Activated naive CD8-positive, alpha-beta T cell (primary cell): ENCODE results near the gene CD48.

Experiments used
- H3K27ac Mint-ChIP-seq: one replicate; pipeline ENCODE4 v1.8.0; 2021; ENCODE audit warnings: mixed read lengths
- H3K27me3 Mint-ChIP-seq: one replicate; pipeline ENCODE4 v1.8.0; 2021; ENCODE audit warnings: mixed read lengths
- H3K36me3 Mint-ChIP-seq: one replicate; pipeline ENCODE4 v1.8.0; 2021; ENCODE audit warnings: mixed read lengths
- H3K4me1 Mint-ChIP-seq: one replicate; pipeline ENCODE4 v1.8.0; 2021; ENCODE audit warnings: low read depth, mixed read lengths
- H3K4me3 Mint-ChIP-seq: one replicate; pipeline ENCODE4 v1.8.0; 2021; ENCODE audit warnings: mild to moderate bottlenecking, mixed read lengths
- H3K9me3 Mint-ChIP-seq: one replicate; pipeline ENCODE4 v1.8.0; 2021; ENCODE audit warnings: low read depth, mixed read lengths

The CD48 gene

GRCh38 chr1:160647329-160647720 is 64.3 kb downstream of the CD48 start:
- no peaks in the 10 kb centered on the region for H3K9me3 Mint-ChIP-seq

GRCh38 chr1:160646711-160647328 is 64.8 kb downstream of the CD48 start, which contains the start of gene SLAMF1:
SLAMF1 (minus strand) TSS chr1:160647044; CDS start chr1:160646945, 99 bp downstream.
- Mint-ChIP-seq H3K4me1 (peaks cover 80% of the 10 kb centered on the region), H3K4me3 (peak within 1 kb of the TSS; percentile 97), H3K27ac (peak within 1 kb of the TSS; percentile 93), H3K36me3 (peaks cover 34% of the 10 kb centered on the region), H3K9me3 (no peaks in the 10 kb centered on the region), H3K27me3 (no peaks in the 10 kb centered on the region)

More at GRCh38 chr1:160647329-160647720, 64.3 kb downstream of the CD48 start:
- Mint-ChIP-seq H3K36me3 (peaks cover 32% of the 10 kb centered on the region), H3K27me3 (no peaks in the 10 kb centered on the region), H3K4me1 (peaks cover 80% of the 10 kb centered on the region), H3K27ac (peak overlapping the region; percentile 93), H3K4me3 (peak overlapping the region; percentile 97)

- no peaks in the 10 kb centered on the region for H3K27me3 Mint-ChIP-seq
- H3K27ac Mint-ChIP-seq: peak overlapping the region; percentile 93
- peaks cover 34% of the 10 kb centered on the region for H3K36me3 Mint-ChIP-seq
Observed at GRCh38 chr1:160646180-160646579, 65.4 kb downstream of the CD48 start.

GRCh38 chr1:160645386-160646130 is 66.1 kb downstream of the CD48 start:
- Mint-ChIP-seq H3K4me1 (peaks cover 80% of the 10 kb centered on the region), H3K27ac (peak overlapping the region; percentile 93), H3K27me3 (no peaks in the 10 kb centered on the region), H3K4me3 (peak overlapping the region; percentile 97), H3K36me3 (peaks cover 31% of the 10 kb centered on the region), H3K9me3 (no peaks in the 10 kb centered on the region)

More at GRCh38 chr1:160646180-160646579, 65.4 kb downstream of the CD48 start:
- peaks cover 80% of the 10 kb centered on the region for H3K4me1 Mint-ChIP-seq
- H3K9me3 Mint-ChIP-seq: no peaks in the 10 kb centered on the region
- H3K4me3 Mint-ChIP-seq: peak overlapping the region; percentile 97

GRCh38 chr1:160644399-160644798 is 67.2 kb downstream of the CD48 start:
- Mint-ChIP-seq H3K27me3 (no peaks in the 10 kb centered on the region), H3K36me3 (peaks cover 34% of the 10 kb centered on the region), H3K9me3 (no peaks in the 10 kb centered on the region), H3K4me3 (peak overlapping the region; percentile 97), H3K27ac (peak overlapping the region; percentile 93), H3K4me1 (peaks cover 81% of the 10 kb centered on the region)

GRCh38 chr1:160643138-160643537 is 68.5 kb downstream of the CD48 start:
- Mint-ChIP-seq H3K9me3 (no peaks in the 10 kb centered on the region), H3K27ac (peak overlapping the region; percentile 93), H3K4me3 (peak overlapping the region; percentile 97), H3K36me3 (peaks cover 34% of the 10 kb centered on the region), H3K4me1 (peaks cover 83% of the 10 kb centered on the region), H3K27me3 (no peaks in the 10 kb centered on the region)

GRCh38 chr1:160642281-160642644 is 69.4 kb downstream of the CD48 start:
- H3K27me3 Mint-ChIP-seq: no peaks in the 10 kb centered on the region
- H3K36me3 Mint-ChIP-seq: peaks cover 34% of the 10 kb centered on the region
- peak overlapping the region; percentile 97 for H3K4me3 Mint-ChIP-seq
- H3K9me3 Mint-ChIP-seq: no peaks in the 10 kb centered on the region
- peaks cover 85% of the 10 kb centered on the region for H3K4me1 Mint-ChIP-seq
- peak overlapping the region; percentile 93 for H3K27ac Mint-ChIP-seq

- peak overlapping the region; percentile 93 for H3K27ac Mint-ChIP-seq
- H3K9me3 Mint-ChIP-seq: no peaks in the 10 kb centered on the region
- H3K4me3 Mint-ChIP-seq: peak overlapping the region; percentile 97
- peaks cover 89% of the 10 kb centered on the region for H3K4me1 Mint-ChIP-seq
- no peaks in the 10 kb centered on the region for H3K27me3 Mint-ChIP-seq
- H3K36me3 Mint-ChIP-seq: peaks cover 39% of the 10 kb centered on the region
Observed at GRCh38 chr1:160641323-160642280, 70.0 kb downstream of the CD48 start.

GRCh38 chr1:160640359-160641123 is 71.1 kb downstream of the CD48 start:
- no peaks in the 10 kb centered on the region for H3K27me3 Mint-ChIP-seq
- no peaks in the 10 kb centered on the region for H3K9me3 Mint-ChIP-seq
- peaks cover 34% of the 10 kb centered on the region for H3K36me3 Mint-ChIP-seq
- peaks cover 91% of the 10 kb centered on the region for H3K4me1 Mint-ChIP-seq
- peak overlapping the region; percentile 92 for H3K27ac Mint-ChIP-seq
- H3K4me3 Mint-ChIP-seq: peak overlapping the region; percentile 97

- H3K36me3 Mint-ChIP-seq: peaks cover 34% of the 10 kb centered on the region
- H3K4me3 Mint-ChIP-seq: peak overlapping the region; percentile 80
- peaks cover 95% of the 10 kb centered on the region for H3K4me1 Mint-ChIP-seq
- no peaks in the 10 kb centered on the region for H3K9me3 Mint-ChIP-seq
- no peaks in the 10 kb centered on the region for H3K27me3 Mint-ChIP-seq
- peak overlapping the region; percentile 97 for H3K27ac Mint-ChIP-seq
Observed at GRCh38 chr1:160639652-160640051, 72.0 kb downstream of the CD48 start.

GRCh38 chr1:160638926-160639325 is 72.7 kb downstream of the CD48 start:
- Mint-ChIP-seq H3K9me3 (no peaks in the 10 kb centered on the region), H3K36me3 (peaks cover 35% of the 10 kb centered on the region), H3K27ac (peak overlapping the region; percentile 97), H3K4me1 (peaks cover 95% of the 10 kb centered on the region), H3K27me3 (no peaks in the 10 kb centered on the region), H3K4me3 (peak overlapping the region; percentile 80)

- Mint-ChIP-seq H3K27me3 (no peaks in the 10 kb centered on the region), H3K4me3 (peak overlapping the region; percentile 80), H3K27ac (peak overlapping the region; percentile 97), H3K9me3 (no peaks in the 10 kb centered on the region), H3K36me3 (peaks cover 35% of the 10 kb centered on the region), H3K4me1 (peaks cover 95% of the 10 kb centered on the region)
Observed at GRCh38 chr1:160638540-160638857, 73.1 kb downstream of the CD48 start.

- Mint-ChIP-seq H3K4me3 (peak overlapping the region; percentile 80), H3K4me1 (peaks cover 95% of the 10 kb centered on the region), H3K27me3 (no peaks in the 10 kb centered on the region)
Observed at GRCh38 chr1:160637821-160638539, 73.6 kb downstream of the CD48 start.

GRCh38 chr1:160637065-160637464 is 74.6 kb downstream of the CD48 start:
- Mint-ChIP-seq H3K4me3 (peak overlapping the region; percentile 80), H3K4me1 (peaks cover 93% of the 10 kb centered on the region), H3K27ac (peak overlapping the region; percentile 97), H3K36me3 (peaks cover 31% of the 10 kb centered on the region), H3K27me3 (no peaks in the 10 kb centered on the region), H3K9me3 (no peaks in the 10 kb centered on the region)

More at GRCh38 chr1:160637821-160638539, 73.6 kb downstream of the CD48 start:
- H3K36me3 Mint-ChIP-seq: peaks cover 33% of the 10 kb centered on the region
- peak overlapping the region; percentile 97 for H3K27ac Mint-ChIP-seq
- H3K9me3 Mint-ChIP-seq: no peaks in the 10 kb centered on the region
